Measurements from ENCODE around the gene LYRM4.

The LYRM4 gene

DNA sequence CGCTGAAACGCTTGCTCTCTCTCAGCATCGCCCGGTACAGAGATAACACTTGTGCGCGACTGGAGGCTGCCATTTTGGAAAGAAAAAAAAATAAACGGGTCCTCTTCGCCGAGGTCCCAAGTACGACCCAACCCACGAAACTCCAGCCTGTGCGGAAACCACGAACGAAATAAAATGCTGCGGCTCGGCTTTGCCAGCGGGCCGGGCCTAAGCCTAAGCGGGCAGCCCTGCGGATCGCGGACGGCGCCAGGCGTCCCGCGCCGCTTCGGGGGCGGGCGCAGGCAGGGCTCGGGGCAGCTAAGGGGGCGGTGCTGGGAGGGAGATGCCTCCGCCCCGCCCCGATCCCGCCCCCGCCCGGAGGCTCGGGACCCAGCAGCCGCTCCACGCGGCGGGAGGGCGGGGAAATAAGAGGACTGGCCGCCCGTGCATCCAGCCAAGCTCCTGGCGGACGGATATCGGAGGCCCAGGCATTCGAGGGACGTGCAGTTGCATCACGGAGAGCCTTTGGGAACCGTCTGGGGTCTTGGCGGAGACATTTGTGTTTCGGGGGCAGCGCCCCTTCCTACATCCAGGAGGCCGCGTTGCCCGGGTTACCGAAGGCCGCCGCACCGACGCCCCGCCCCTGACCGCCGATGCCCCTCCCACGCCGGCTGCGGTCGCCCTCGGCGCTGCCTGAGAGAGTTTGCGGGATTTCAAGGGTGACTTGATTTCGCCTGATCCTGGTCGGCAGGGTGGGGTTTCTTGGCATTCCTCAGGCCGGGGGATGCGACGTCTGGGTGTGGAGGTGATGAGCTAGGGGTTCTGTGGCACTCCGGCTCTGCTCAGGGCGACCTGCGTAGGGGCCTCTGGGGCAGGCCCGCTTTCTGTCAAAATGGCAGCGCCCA lies at the start of gene LYRM4, which contains the start of gene FARS2:
TSS of gene LYRM4 (minus strand) at position 290 of the 884 bp plus-strand sequence. CDS start at position 73, 217 bp downstream.
TSS of gene FARS2 (plus strand) at position 853 of the 884 bp plus-strand sequence.
- DNase-seq (ENCODE audit: low read depth in 2 of 2, low spot score in 1 of 2), result peak; percentile 79 to 80

DNA sequence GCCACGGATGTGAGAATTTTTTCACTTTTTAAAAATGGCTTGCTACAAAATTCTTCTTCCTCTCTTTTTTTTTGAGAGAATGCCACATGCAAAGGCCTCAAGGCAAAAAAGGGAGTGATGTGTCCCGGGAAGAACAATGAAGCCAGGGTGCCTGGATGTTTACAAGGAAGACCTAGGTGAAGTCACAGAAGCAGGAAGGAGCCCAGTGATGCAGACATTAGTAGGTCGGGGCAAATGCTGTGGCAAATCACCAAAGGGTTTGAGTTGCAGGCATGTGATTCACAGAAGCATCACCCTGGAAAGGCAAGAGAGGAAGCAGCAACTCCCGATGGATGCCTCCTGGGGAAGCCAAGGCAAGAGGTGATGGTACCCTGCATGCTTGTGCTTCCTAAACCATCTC lies 47.3 kb upstream of the LYRM4 start:
- DNase-seq (ENCODE audit: low read depth in 2 of 2, low spot score in 1 of 2), result no peak

DNA sequence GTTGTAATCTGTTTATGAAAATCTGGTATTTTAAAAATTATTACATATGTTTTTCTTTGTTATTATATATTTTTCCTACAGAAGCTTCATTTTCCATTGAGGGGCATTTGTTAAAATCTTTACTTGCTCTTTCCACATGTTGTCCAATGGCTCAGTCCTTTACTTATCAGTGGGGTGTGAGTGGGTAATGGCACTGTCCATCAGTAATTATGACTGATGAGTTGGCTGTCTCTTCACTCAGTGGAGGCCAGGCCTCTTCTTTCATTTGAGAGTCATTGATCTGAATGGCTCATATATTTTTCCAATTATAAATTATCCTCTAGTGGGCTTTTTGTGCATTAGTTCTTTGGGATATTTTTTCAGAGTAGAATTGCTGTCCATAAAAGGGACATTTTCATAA lies 46.3 kb upstream of the LYRM4 start:
- no peak for DNase-seq (ENCODE audit: low read depth in 2 of 2, low spot score in 1 of 2)

DNA sequence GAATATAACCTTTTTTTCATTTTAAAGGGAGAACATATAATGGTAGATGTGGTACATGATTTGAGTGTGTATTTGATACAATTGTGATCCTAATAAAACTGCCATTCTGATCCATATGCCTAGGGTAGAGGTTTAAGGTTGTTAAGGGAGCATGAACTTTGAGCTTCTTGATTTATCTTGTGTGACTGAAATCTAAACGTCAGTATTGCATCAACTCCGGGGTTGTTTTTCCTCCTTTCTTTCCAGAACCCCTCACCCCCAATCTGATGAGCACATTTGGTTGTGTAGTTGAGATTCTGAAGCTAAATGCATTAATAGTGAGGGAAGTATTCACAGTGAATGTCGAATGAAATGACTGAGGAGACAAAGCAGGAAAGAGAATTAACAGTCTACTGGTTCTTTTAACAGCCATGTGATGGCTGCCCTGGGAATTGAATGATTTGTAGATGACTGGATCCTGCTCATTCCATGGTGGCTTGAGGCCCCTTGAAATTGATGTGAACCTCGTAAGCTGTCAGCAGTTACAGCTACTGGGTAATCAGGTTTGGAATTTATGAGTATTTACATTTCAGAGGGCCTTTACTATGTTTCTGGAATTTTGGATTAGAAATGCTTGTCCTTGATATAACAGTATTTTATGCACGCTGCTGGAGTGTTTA lies 45.3 kb upstream of the LYRM4 start:
- no peak for DNase-seq (ENCODE audit: low read depth in 2 of 2, low spot score in 1 of 2)

DNA sequence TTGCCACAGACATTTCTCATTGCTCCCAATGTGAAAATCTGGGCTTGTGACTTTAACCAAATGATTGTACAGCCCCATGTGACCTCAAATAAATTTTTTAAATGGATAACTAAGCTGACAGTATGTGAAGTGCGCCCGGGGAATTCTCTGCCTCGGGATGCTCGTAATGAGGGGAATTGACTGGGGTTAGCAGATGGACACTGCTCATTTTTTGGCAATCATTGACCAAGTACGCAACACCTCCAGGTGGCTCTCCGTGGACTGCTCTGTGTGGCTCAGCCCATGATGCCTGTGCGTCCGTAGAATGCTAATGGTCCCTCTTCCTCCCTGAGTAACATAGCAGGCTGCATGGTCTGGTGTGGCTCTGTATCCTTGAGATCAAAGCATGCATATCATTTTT lies 42.9 kb upstream of the LYRM4 start:
- no peak for DNase-seq (ENCODE audit: low read depth in 2 of 2, low spot score in 1 of 2)

DNA sequence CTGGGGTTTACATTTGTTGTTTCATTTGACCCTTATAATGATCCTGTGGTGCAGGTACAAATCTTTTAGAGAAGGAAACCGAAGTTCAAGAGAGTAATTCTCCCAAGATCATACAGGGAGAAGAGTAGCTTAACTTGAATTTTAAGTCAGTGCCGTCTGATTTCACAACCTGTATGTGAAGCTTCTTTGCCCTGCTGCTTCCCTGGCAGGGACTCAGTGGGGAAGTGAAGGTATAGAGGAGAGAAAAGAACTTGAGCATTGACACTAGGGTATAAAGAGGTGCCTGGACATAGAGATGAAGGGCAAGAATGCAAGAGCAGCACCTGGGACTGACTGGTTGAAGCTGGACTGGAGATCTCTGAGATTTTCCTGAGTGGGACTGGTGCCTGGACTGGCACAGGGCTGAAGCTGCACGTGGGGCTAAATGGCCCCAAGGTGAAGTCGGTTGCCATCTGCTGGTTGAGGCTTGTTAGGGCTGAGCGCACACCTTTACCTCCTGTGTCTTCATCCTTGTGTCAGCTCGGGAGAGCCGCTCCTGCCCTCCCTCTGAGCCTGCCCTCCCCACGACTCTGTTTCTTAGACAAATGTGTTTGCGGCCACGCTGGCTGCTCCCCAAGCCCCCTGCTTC lies 42.4 kb upstream of the LYRM4 start:
- peak; percentile 4 to 9 for DNase-seq (ENCODE audit: low read depth in 2 of 2, low spot score in 1 of 2)

DNA sequence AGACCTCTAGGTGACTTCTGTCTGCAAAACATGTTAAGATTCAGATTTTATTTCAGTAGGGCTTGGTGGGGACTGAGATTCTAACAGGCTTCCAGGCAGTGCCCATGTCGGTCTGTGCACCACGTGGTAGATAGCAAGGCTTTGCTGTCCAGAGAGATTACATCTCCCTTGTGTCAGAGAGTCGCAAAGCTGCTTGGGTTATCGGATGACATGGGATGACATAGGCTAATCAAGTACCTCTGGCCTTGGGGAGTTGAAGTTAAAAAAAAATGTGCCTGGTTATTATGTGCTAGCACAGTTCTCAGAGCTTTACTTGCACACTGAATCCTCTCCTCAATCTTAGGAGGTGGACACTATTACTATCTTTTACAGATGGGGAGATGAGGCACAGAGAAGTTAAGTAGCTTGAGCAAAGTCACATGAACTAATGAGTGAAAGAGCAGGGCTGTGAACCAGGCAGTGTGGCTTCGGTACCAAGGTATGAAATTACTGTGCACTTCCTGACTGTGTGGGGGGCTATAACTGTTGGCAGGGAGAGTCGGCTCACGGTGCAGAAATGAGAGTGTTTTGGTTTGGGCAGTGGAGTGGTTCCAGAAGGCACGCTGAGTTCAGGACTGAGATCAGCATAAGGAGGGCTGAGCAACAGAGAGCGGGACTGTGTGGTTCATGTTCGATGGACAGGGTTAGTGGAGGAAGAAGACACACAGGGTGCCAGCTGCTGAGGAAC lies 41.6 kb upstream of the LYRM4 start:
- no peak for DNase-seq (ENCODE audit: low read depth in 2 of 2, low spot score in 1 of 2)

DNA sequence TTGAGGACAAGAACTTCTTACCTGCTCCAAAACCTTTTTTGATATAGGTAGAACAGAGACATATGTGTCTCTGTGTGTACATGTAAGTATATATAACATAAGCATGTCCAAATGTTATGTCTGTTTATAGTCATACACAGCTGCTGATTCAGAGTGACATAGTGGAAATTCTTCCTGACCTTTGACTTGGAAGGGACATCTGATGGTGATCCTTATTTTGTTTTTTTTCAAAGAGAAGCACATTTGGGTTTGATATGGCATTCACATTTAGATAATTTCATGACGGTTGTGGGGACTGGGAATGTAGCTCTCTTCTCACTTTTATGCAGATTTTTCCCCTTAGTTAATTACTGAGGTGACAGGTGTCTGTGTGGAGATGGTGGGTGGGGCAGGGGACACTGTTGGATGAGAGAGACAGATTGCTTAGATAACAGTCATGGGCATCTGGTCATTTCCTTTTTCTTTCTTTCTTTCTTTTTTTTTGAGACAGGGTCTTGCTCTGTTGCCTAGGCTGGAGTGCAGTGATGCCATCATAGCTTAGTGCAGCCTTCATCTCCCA lies 39.5 kb upstream of the LYRM4 start:
- no peak for DNase-seq (ENCODE audit: low read depth in 2 of 2, low spot score in 1 of 2)

DNA sequence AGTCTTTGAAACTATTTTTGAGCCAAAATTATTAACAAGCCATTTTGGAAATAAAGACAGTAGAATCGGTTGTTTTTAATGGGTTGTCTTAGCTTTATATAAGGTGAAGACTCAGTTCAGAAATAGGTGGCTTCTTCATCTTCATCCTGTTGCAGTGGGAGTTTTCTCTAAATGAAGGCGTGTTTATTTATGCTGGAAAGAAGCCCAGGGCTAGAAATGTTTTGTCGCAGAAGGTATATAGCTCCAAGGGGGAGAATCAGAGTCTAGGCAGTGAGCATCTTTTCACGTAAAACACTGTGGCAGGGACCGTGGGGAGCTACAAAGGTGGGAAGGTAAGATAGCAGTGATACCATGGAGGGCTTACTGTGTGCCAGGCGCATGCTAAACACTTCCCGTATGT lies 34.9 kb upstream of the LYRM4 start:
- DNase-seq (ENCODE audit: low read depth in 2 of 2, low spot score in 1 of 2), result no peak

DNA sequence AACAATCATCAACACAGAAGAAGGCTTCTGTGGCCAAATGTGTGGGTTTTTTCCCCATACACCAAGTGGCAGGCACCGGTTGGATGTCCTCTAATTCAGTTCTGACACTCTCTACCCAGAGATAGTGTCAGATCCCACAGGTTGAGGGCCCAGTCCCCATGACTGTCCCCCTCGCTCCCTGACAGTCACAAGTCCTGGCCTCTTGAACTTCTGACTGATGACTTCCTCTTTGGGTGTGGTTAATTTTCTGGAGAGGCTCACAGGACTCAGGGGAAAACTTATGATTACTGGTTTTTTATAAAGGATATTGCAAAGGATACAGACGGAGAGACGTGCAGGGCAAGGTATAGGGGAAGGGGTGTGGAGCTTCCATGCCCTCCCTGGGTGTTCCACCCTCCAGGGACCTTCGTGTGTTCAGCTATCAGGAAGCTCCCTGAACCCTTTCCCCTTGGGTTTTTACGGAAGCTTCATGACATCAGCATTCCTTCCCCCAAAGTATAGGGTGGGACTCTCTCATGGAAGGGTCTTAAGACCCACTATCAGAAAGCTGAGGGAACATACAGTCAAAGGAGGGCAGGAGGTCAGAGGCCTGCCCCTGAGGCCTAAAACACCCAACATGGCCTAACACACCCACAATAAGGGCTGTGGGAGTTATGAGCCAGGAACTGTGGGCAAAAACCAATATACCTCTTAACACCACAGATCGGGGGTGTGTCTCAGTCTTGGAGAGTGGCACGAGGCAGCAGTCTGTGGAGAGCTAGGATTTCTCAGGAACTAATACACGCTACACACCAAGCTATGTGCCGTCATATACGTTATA lies 33.9 kb upstream of the LYRM4 start:
- no peak for DNase-seq (ENCODE audit: low read depth in 2 of 2, low spot score in 1 of 2)

DNA sequence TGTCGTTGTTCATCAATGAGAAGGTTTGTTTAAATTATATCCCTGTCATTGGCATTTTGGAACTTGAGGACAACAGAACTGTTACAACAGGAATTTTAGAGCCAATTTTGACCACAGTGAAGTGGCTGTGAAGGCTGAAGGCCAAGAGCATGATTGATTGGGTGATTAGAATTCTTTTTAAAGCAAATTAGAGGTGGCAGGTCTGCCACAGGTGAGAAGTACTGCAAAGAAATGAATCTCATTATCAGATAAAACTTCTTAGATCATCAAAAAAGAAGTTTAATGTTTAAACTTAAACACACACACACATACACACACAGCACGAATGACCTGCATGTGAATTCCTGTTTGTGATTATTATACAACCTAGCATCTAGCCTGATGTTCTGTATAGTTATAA lies 32.9 kb upstream of the LYRM4 start:
- DNase-seq (ENCODE audit: low read depth in 2 of 2, low spot score in 1 of 2), result no peak

DNA sequence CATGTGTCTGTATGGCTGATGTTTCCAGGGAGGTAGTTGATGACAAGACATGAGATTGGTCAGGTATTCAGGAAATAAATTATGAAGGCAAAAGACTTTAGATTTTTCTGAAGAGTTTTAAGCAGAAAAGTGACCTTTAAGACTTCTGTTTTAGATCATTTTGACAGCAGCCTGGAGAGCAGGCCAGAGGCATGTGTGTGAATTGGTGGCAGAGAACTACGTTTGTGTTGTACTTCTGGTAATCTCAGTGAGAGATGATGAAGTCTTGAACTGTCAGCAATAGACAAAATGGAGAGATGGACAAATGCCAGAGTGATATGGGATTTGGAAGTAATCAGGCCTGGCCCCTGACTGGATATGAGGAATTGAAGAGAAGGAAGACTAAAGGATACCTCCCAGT lies 31.4 kb upstream of the LYRM4 start:
- no peak for DNase-seq (ENCODE audit: low read depth in 2 of 2, low spot score in 1 of 2)

DNA sequence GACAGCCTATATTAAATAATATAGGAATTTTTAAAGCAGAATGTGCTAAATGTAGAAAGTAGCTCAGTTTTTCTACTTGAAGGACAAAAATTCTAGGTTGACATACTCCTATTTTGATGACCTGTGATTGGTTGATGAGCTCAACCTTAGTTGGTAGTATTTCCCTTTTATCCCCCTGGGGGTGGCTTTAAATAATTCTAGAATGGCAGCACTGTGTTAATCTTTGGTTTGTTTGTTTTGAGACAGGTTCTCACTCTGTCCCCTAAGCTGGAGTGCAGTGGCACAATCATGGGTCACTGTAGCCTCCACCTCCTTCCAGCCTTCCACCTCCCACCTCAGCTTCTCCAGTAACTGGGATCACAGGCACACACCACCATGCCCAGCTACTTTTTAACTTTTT lies 29.8 kb upstream of the LYRM4 start:
- no peak for DNase-seq (ENCODE audit: low read depth in 2 of 2, low spot score in 1 of 2)

DNA sequence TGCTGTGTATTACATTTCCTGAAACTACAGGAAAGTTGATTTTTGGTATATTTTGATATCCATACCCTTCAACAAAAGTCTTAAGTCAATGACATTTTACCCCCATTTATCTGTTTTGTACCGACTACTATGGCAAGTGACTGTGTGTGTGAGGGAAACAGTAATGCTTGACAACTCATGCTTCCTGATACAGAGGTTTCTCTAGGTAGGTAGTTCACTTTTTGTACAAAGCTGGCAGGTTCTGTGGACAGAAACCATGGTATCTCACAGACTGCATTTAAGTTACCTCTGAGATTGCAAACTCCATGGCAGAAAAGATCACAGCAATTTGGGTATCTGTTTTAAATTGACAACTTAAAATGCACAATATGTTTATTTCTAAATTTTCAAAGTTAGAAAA lies 29.3 kb upstream of the LYRM4 start:
- DNase-seq (ENCODE audit: low read depth in 2 of 2, low spot score in 1 of 2), result no peak

DNA sequence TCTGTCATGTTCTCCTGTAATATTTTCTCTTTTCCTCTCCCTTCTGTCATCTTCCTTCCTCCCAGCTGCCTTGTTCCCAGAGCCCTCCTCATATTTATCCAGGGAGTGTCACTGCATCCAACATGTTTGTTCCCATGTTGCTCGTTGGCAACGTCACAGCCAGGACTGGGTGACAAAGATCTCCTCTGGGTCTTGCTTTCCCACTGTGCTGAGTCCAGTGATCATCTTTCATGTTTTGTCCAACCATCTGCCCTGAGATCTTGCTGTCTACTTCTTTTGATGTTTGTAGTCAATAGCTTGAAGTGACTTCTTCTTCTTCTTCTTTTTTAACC lies 27.2 kb upstream of the LYRM4 start:
- no peak for DNase-seq (ENCODE audit: low read depth in 2 of 2, low spot score in 1 of 2)

DNA sequence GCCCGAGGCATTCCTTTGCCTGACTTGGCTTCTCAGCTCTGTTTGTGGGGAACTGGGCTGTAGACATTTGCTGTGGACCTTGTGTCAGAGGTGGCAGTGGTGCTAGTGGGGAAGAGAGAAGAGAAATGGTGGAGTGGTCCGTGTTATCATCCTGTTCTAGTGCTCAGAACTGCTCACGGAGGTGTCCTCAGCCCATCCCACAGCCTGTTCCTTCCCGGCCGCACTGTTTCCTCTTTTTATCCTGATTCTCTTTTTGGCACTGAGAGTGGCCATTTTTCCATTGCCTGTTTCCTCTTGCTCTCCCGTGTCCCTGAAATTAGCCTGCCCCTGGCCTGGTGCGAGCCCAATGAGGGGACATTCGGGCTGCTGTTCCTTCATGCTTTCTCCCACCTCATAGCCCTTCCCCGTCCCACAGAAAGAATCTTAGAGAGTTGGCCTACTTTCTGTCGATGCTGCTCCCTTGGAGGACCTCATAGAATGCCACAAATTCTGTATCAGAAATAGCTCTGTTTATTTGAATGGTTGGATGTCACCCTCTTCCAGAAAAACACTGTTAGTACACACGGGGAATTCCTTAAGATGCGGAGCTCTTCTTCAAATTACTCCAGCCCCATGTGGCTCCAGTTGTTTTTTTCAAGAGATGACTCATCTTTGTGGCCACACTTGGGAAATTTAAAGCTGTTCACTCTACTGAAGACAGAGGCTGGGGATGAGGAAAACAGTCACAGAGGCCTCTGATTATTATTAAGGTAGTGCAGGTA lies 26.6 kb upstream of the LYRM4 start:
- no peak for DNase-seq (ENCODE audit: low read depth in 2 of 2, low spot score in 1 of 2)

DNA sequence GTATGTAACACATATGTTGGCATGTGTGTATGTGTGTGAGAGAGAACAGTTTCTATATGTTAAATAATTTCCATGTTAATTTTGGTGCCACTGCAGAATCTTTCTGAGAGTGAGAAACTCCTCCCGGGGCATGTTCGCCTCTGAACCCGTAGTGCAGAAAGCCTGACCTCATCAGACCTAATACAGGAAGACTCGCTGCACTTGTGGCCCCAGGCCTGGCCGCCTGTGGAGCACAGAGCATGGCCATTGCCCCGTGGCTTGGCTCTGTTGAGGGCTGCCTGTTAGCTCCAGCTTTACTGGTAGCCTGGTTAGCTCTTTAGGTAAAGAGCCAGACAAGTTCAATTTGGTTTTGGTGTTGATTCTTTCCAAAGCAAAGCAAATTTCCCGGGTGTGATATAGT lies 26.0 kb upstream of the LYRM4 start:
- DNase-seq (ENCODE audit: low read depth in 2 of 2, low spot score in 1 of 2), result no peak

DNA sequence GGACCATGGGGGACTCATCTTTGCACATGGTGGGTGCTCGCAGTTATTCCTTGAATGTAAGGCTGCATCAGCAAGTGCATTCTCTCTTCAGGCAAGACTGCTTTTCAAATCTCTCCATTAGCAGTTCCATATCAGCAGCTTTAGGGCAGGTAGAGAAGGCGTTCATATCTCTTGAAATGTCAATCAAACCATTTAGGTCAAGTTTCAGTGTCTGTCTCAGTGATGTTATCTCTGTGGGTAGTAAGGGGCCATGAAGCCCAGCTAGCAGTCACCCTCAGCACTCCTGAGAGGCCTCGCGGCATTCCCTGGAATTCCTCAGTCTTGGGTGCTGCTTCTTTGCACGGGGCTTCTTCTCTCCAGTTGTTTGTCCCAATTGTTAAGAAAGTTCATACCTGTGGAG lies 24.8 kb upstream of the LYRM4 start:
- DNase-seq (ENCODE audit: low read depth in 2 of 2, low spot score in 1 of 2), result no peak

DNA sequence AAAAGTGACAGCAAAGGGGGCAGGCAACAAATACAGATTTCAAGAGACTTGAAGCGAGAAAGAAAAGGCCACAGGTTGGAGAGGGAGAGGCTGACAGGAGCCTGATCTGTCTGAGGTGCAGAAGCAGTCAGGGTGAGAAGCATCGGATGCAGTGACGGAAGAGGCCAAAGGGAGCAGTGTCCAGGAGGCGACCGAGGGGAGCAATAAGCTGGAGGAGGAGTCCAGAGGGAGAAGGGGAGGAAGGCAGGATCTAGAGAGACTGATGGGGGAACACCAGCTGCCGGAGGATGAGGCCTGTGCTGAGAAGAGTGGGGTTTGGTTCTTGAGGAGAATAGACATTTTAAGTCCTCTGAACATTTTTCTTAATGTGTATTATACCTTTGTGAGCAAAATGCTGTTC lies 24.3 kb upstream of the LYRM4 start:
- DNase-seq (ENCODE audit: low read depth in 2 of 2, low spot score in 1 of 2), result no peak

DNA sequence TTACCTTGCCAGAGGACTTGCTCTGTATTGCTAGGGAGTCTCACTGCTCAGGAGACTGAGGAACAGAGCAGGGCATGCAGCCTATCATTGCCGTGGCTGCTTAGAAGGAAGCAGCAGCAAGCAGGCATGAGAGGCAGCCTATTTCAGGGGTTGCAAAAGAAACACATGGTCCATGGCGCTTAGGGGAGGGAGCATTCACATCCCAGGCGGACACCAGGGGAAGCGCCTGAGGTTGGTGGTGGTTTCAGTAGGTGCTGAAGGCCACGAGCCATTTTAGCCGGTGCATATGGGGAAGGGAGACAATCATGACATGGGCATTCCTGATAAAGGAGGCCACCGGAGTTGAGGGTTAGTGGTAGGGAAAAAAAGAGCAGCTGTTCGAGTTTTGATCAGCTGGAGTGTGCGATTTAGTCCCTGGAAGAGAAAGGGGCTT lies 21.5 kb upstream of the LYRM4 start:
- DNase-seq (ENCODE audit: low read depth in 2 of 2, low spot score in 1 of 2), result no peak
